Ishikawa (cell line): Measurements from ENCODE around the gene TERB1.

Experiments used
- CREB1 ChIP-seq: IDR thresholded peaks from 2 replicates; pipeline ENCODE4 v1.6.1; 2012; ENCODE audit warnings: low read depth
- EP300 ChIP-seq: IDR thresholded peaks from 2 replicates; pipeline ENCODE4 v1.6.1; 2012; ENCODE audit warnings: borderline replicate concordance
- NFIC ChIP-seq: IDR thresholded peaks from 2 replicates; pipeline ENCODE4 v1.6.1; 2012
- REST ChIP-seq: IDR thresholded peaks from 2 replicates; pipeline ENCODE4 v1.6.1; 2012; ENCODE audit warnings: low read depth, mild to moderate bottlenecking
- ZBTB7A ChIP-seq: IDR thresholded peaks from 2 replicates; pipeline ENCODE4 v1.6.1; 2012; ENCODE audit warnings: low read depth

DNA sequence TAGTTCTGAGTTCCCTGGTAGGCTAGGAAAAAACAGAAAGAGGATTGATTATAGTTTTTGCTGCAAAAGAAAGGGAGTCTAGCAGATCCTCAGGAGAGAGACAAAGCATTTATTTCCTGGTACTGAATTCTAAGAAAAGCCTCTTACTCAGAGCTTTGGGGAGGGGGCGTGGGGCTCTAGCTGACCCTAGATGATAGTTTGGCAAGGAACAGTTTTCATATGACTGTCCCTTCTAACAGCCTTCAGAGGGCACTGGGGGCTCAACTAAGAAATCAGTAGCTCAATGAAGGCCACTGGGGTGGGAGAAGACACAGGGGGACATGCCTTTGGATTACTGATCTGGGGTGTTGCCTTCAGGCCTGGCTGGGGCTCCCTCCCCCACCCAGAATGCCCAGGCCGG, 46.8 kb upstream of the TERB1 start:
- TF ChIP-seq EP300 (no peak), ZBTB7A (no peak), REST (no peak), NFIC (no peak), CREB1 (no peak)
